ENCODE measurements around the gene AXDND1. TPM values are rescaled to one million over a fixed set of nuclear protein-coding genes. Genes with fewer than 3 reads are reported as not detected.

AXDND1 gene
- total and polyA plus RNA-seq, 2 of the 8 experiments (the other 6 are each of a cell fraction or from before 2014, with no cell fraction given) = 0.61 TPM; not detected in 1

GRCh38 chr1:179366093-179366800 lies 476 bp downstream of the AXDND1 start:
- peak overlapping the region; percentile 96 for H2AFZ ChIP-seq (ENCODE audit: low read length)
- no peak overlapping the region for H2AK5ac ChIP-seq (ENCODE audit: low read depth, low read length)
- H3K79me2 ChIP-seq (ENCODE audit: control insufficient read depth in 1 of 2, insufficient read depth in 2 of 2, low read length in 2 of 2) = no peaks in the 10 kb centered on the region
- no peaks in the 10 kb centered on the region for H3K4me1 ChIP-seq (replicated peaks in 1 of 4; ENCODE audit: control insufficient read depth in 3 of 4, insufficient read depth in 4 of 4, low read length in 3 of 4)
- no peak overlapping the region for H3K14ac ChIP-seq (ENCODE audit: insufficient read length)
- peak overlapping the region; percentile 83 to 91 (median 87) for H3K4me3 ChIP-seq (ENCODE audit: extremely low read depth in 1 of 4, insufficient read depth in 2 of 4, low read depth in 3 of 4, low read length in 4 of 4)
- H3K27ac ChIP-seq (ENCODE audit: low read depth, low read length) = peak overlapping the region; percentile 86
- no peak overlapping the region for H2BK15ac ChIP-seq (ENCODE audit: low read length)
- H4K91ac ChIP-seq (replicated peaks; ENCODE audit: insufficient read length, low read length) = no peak overlapping the region
- FAIRE-seq (no peak), DNase-seq (ENCODE audit: low read depth in 1 of 2, low spot score in 2 of 2) (peak in 1 of 2 experiments; percentile 2)
- H3K23me2 ChIP-seq (ENCODE audit: low read depth, low read length) = no peaks in the 10 kb centered on the region; the same call in 1 of the 2 replicates
- H4K8ac ChIP-seq (ENCODE audit: extremely low read depth, insufficient read depth, low read length) = peak overlapping the region; percentile 58; the same call in 1 of the 2 replicates
- no peaks in the 10 kb centered on the region for H3K27me3 ChIP-seq (replicated peaks in 1 of 4; ENCODE audit: control insufficient read depth in 3 of 4, extremely low read depth in 1 of 4, insufficient read depth in 3 of 4, low read length in 3 of 4)
- H2BK5ac ChIP-seq (ENCODE audit: low read depth, low read length) = peak overlapping the region; percentile 76; the same call in 1 of the 2 replicates
- peak overlapping the region; percentile 53; the same call in 1 of the 2 replicates for H3K18ac ChIP-seq (ENCODE audit: extremely low read depth, low read length)
- ChIA-PET POLR2A (ENCODE audit: partially characterized antibody) (interaction anchor here (0.5 to 1.2 kb wide), 2 partner anchors 15 to 256 kb away, joined by 3 read pairs; no protein-coding TSS in a partner anchor), CTCF (ENCODE audit: partially characterized antibody) (interaction anchor here (0.6 to 5.8 kb wide), 6 partner anchors 11 to 1406 kb away, joined by 3 to 34 read pairs (median 4); no protein-coding TSS in a partner anchor)
- no peak overlapping the region for H3K56ac ChIP-seq (replicated peaks; ENCODE audit: insufficient read length, low read depth, low read length)
- no peaks in the 10 kb centered on the region for H3K79me1 ChIP-seq (ENCODE audit: low read depth, low read length)
- H3K36me3 ChIP-seq (ENCODE audit: control insufficient read depth in 2 of 4, insufficient read depth in 4 of 4, low read length in 3 of 4) = no peaks in the 10 kb centered on the region
- H3K9me3 ChIP-seq (ENCODE audit: insufficient read depth in 2 of 2, low read depth in 1 of 2, low read length in 1 of 2) = no peaks in the 10 kb centered on the region
- 15% methylated on average over 25 of the region's 28 CpGs; no CpG with 5 or more reads in 1 of the 2 experiments for WGBS, 2 experiments (ENCODE audit: extremely low coverage in 1 of 2, insufficient coverage in 1 of 2, insufficient read length in 1 of 2, insufficient replicate concordance in 2 of 2, low coverage in 1 of 2, low lambda C conversion rate in 2 of 2, missing lambda C conversion rate in 1 of 2)
- peak overlapping the region; percentile 71 to 76 for H3K4me2 ChIP-seq (ENCODE audit: insufficient read depth in 1 of 2, low read depth in 2 of 2, low read length in 2 of 2)
- H3K23ac ChIP-seq (ENCODE audit: insufficient read length) = no peak overlapping the region
- peak overlapping the region in 3 of 4 experiments; percentile 74 to 90 (median 75); a peak in 6 of 7 replicates for H3K9ac ChIP-seq (replicated peaks in 1 of 4; ENCODE audit: extremely low read depth in 1 of 4, low read depth in 3 of 4, low read length in 3 of 4)
- no peaks in the 10 kb centered on the region for H4K20me1 ChIP-seq (replicated peaks in 1 of 2; ENCODE audit: control insufficient read depth in 1 of 2, insufficient read depth in 2 of 2, low read length in 2 of 2)
- no peak overlapping the region for H2BK20ac ChIP-seq (ENCODE audit: low read length)
- H4K5ac ChIP-seq (ENCODE audit: insufficient read length, low read depth, low read length) = no peak overlapping the region
- no peak overlapping the region for H3K4ac ChIP-seq (replicated peaks; ENCODE audit: insufficient read length, low read depth, low read length)
- H2BK12ac ChIP-seq (ENCODE audit: low read depth, low read length) = no peak overlapping the region
- H2BK120ac ChIP-seq (replicated peaks; ENCODE audit: low read depth, low read length) = no peak overlapping the region
- TF ChIP-seq KDM4A (IDR thresholded peaks at IDR 0.05; ENCODE audit: low read depth, low read length, severe bottlenecking) (peak; percentile 19), EZH2 (IDR thresholded peaks at IDR 0.05; ENCODE audit: low read depth, low read length, severe bottlenecking) (no peak), SAP30 (IDR thresholded peaks at IDR 0.05; ENCODE audit: insufficient read depth, insufficient replicate concordance, low read length) (peak; percentile 28), NANOG (IDR thresholded peaks at IDR 0.05; ENCODE audit: insufficient read depth, low read depth, low read length, poor library complexity, severe bottlenecking) (no peak), HDAC2 (IDR thresholded peaks at IDR 0.05; ENCODE audit: borderline replicate concordance in 1 of 2, low read depth in 2 of 2, low read length in 2 of 2) (peak in 1 of 2 experiments; percentile 60; a peak in 3 of 4 replicates), SIN3A (conservative IDR thresholded peaks at IDR 0.05 in 1 of 2, IDR thresholded peaks at IDR 0.05 in 1 of 2; ENCODE audit: low read depth in 1 of 2, low read length in 2 of 2) (0 out of 4 replicates have a peak, but pooled peaks have one; percentile 34 to 42), TAF1 (IDR thresholded peaks at IDR 0.05; ENCODE audit: low read depth, low read length) (0 out of 2 replicates have a peak, but pooled peaks have one; percentile 49)
